Measurements from ENCODE around the gene EPO.

DNA sequence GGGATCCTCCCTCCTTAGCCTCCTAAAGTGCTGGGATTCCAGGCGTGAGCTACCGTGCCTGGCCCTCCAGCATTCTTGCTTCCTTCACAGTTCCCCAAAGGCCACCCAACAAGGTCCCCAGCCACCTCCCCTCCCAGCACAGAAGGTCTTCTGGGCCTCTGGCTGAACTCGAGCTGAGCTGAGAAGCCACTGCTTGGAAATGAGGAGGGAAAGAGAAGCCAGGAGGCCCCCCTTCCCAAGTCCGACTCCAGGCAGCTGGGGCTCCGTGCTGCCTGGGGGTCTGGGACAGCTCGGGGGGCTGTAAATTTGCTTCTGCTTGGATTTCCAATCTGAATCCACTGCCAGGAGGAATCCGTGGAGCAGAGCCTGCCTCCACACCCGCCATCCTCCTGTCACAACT, 5.5 kb upstream of the EPO start:
- no peak for TF ChIP-seq CTCF (IDR thresholded peaks at IDR 0.05)
- no peak for TF ChIP-seq POLR2A (IDR thresholded peaks at IDR 0.05)
